OCI-LY1 (cell line): ENCODE data around the gene CRYBG2.

Experiments used
- H2AFZ ChIP-seq: fragments of 200-600 bp; sonication (generic), shearing (Covaris generic); 2 replicates; pipeline ENCODE4 v1.6.0; 2014; ENCODE audit warnings: antibody characterized with exemption, mild to moderate bottlenecking, low read length
- H3F3A ChIP-seq: fragments of 200-600 bp; sonication (generic), shearing (Covaris generic); 2 replicates; pipeline ENCODE4 v1.6.0; 2014; ENCODE audit warnings: mild to moderate bottlenecking, antibody characterized with exemption, low read length, moderate library complexity; ENCODE audit not compliant: insufficient read depth
- H3K27ac ChIP-seq: fragments of 200-600 bp; sonication (generic); 2 replicates; pipeline ENCODE4 v1.5.1; 2014; ENCODE audit warnings: low read length, mixed run types, mild to moderate bottlenecking, low read depth; ENCODE audit not compliant: poor library complexity, severe bottlenecking
- H3K27me3 ChIP-seq: fragments of 200-600 bp; sonication (generic); 2 replicates; pipeline ENCODE4 v1.6.0; 2014; ENCODE audit warnings: antibody characterized with exemption, mild to moderate bottlenecking, low read length, moderate library complexity; ENCODE audit not compliant: insufficient read depth
- H3K36me3 ChIP-seq: fragments of 200-600 bp; sonication (generic); 2 replicates; pipeline ENCODE4 v1.6.1; 2014; ENCODE audit warnings: mild to moderate bottlenecking, antibody characterized with exemption, low read length, moderate library complexity, mixed read lengths; ENCODE audit not compliant: insufficient read depth
- H3K4me1 ChIP-seq: fragments of 200-600 bp; sonication (generic); 2 replicates; pipeline ENCODE4 v1.5.1; 2014; ENCODE audit warnings: mild to moderate bottlenecking, low read length, moderate library complexity; ENCODE audit not compliant: insufficient read depth, severe bottlenecking
- H3K4me2 ChIP-seq: fragments of 200-600 bp; sonication (generic), shearing (Covaris generic); 2 replicates; pipeline ENCODE4 v1.6.1; 2014; ENCODE audit warnings: low read length
- H3K4me3 ChIP-seq: fragments of 200-600 bp; sonication (generic); 2 replicates; pipeline ENCODE4 v1.5.1; 2014; ENCODE audit warnings: low read length, low read depth, mild to moderate bottlenecking, mixed read lengths; ENCODE audit not compliant: poor library complexity, severe bottlenecking
- H3K79me2 ChIP-seq: fragments of 200-600 bp; shearing (Covaris generic); 2 replicates; pipeline ENCODE4 v1.6.1; 2016; ENCODE audit warnings: mixed run types, low read length, mixed read lengths; ENCODE audit not compliant: insufficient read depth
- H3K9ac ChIP-seq: fragments of 200-600 bp; sonication (generic), shearing (Covaris generic); 2 replicates; pipeline ENCODE4 v1.6.1; 2014; ENCODE audit warnings: mild to moderate bottlenecking, low read length, mixed read lengths
- H3K9me2 ChIP-seq: fragments of 200-600 bp; sonication (generic), shearing (Covaris generic); 2 replicates; pipeline ENCODE4 v1.6.1; 2014; ENCODE audit warnings: low read depth, mild to moderate bottlenecking, low read length, mixed read lengths
- H3K9me3 ChIP-seq: fragments of 200-600 bp; shearing (Covaris generic); 2 replicates; pipeline ENCODE4 v1.6.1; 2014; ENCODE audit warnings: low read length, mixed read lengths
- H4K20me1 ChIP-seq: fragments of 200-600 bp; sonication (generic), shearing (Covaris generic); 2 replicates; pipeline ENCODE4 v1.6.0; 2016; ENCODE audit warnings: mild to moderate bottlenecking, low read length; ENCODE audit not compliant: insufficient read depth
- EZH2 ChIP-seq: fragments of 200-600 bp; sonication (generic), shearing (Covaris generic); IDR thresholded peaks from 2 replicates; pipeline ENCODE4 v1.8.0; 2017; ENCODE audit warnings: borderline replicate concordance, mixed run types, mild to moderate bottlenecking, antibody characterized with exemption, low read length, moderate library complexity, mixed read lengths
- TF ChIP-seq, protein P1 (sequence below): fragments of 200-600 bp; sonication (generic), shearing (Covaris generic); IDR thresholded peaks from 2 replicates; pipeline ENCODE4 v1.5.1; 2017; ENCODE audit warnings: mild to moderate bottlenecking, antibody characterized with exemption, low read length, moderate library complexity, mixed read lengths

The CRYBG2 gene

GRCh38 chr1:26287811-26288210 lies 66.1 kb downstream of the CRYBG2 start:
- H3K27ac ChIP-seq, result peak overlapping the region; percentile 100

GRCh38 chr1:26287033-26287711 lies 66.8 kb downstream of the CRYBG2 start:
- Histone ChIP-seq H3K4me1 (peaks cover 88% of the 10 kb centered on the region), H3K4me3 (no peak overlapping the region), H2AFZ (no peak overlapping the region), H3K27ac (peak overlapping the region; percentile 100), H3K79me2 (no peaks in the 10 kb centered on the region), H3F3A (peaks cover 22% of the 10 kb centered on the region; the same call in 1 of the 2 replicates), H3K9me2 (no peaks in the 10 kb centered on the region), H3K9me3 (no peaks in the 10 kb centered on the region), H3K36me3 (peaks cover 14% of the 10 kb centered on the region; the same call in 1 of the 2 replicates), H3K27me3 (no peaks in the 10 kb centered on the region), H4K20me1 (no peaks in the 10 kb centered on the region), H3K9ac (peak overlapping the region; percentile 76), H3K4me2 (peak overlapping the region; percentile 54; the same call in 1 of the 2 replicates)
- TF ChIP-seq EZH2, result no peak
- TF ChIP-seq, protein P1, sequence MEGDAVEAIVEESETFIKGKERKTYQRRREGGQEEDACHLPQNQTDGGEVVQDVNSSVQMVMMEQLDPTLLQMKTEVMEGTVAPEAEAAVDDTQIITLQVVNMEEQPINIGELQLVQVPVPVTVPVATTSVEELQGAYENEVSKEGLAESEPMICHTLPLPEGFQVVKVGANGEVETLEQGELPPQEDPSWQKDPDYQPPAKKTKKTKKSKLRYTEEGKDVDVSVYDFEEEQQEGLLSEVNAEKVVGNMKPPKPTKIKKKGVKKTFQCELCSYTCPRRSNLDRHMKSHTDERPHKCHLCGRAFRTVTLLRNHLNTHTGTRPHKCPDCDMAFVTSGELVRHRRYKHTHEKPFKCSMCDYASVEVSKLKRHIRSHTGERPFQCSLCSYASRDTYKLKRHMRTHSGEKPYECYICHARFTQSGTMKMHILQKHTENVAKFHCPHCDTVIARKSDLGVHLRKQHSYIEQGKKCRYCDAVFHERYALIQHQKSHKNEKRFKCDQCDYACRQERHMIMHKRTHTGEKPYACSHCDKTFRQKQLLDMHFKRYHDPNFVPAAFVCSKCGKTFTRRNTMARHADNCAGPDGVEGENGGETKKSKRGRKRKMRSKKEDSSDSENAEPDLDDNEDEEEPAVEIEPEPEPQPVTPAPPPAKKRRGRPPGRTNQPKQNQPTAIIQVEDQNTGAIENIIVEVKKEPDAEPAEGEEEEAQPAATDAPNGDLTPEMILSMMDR, result no peak

More at GRCh38 chr1:26287811-26288210, 66.1 kb downstream of the CRYBG2 start:
- Histone ChIP-seq H4K20me1 (no peaks in the 10 kb centered on the region), H3K4me1 (peaks cover 88% of the 10 kb centered on the region), H3K9me2 (no peaks in the 10 kb centered on the region), H3K4me3 (no peak overlapping the region), H3K79me2 (no peaks in the 10 kb centered on the region), H3K9ac (peak overlapping the region; percentile 76), H3F3A (peaks cover 22% of the 10 kb centered on the region; the same call in 1 of the 2 replicates), H3K36me3 (peaks cover 13% of the 10 kb centered on the region; the same call in 1 of the 2 replicates), H3K4me2 (peak overlapping the region; percentile 54), H3K27me3 (no peaks in the 10 kb centered on the region), H3K9me3 (no peaks in the 10 kb centered on the region), H2AFZ (no peak overlapping the region)
- TF ChIP-seq, protein P1, result no peak

- TF ChIP-seq, protein P1, result no peak; the same call in 1 of the 2 replicates
- no peak for TF ChIP-seq EZH2
- peak overlapping the region; percentile 100 for H3K27ac ChIP-seq
- peaks cover 23% of the 10 kb centered on the region; the same call in 1 of the 2 replicates for H3F3A ChIP-seq
- H3K4me3 ChIP-seq, result no peak overlapping the region
- no peak overlapping the region for H3K4me2 ChIP-seq
- H2AFZ ChIP-seq, result no peak overlapping the region
- H3K4me1 ChIP-seq, result peaks cover 88% of the 10 kb centered on the region
- no peaks in the 10 kb centered on the region for H3K79me2 ChIP-seq
- H3K9me3 ChIP-seq, result no peaks in the 10 kb centered on the region
- H3K9ac ChIP-seq, result no peak overlapping the region; the same call in 1 of the 2 replicates
- no peaks in the 10 kb centered on the region for H3K9me2 ChIP-seq
- H4K20me1 ChIP-seq, result no peaks in the 10 kb centered on the region
- H3K27me3 ChIP-seq, result no peaks in the 10 kb centered on the region
- peaks cover 20% of the 10 kb centered on the region; the same call in 1 of the 2 replicates for H3K36me3 ChIP-seq
Measured at GRCh38 chr1:26286064-26286416, 67.9 kb downstream of the CRYBG2 start.
